Sigmoid colon (tissue), 7 donors: ENCODE data around the gene LRRC49. TPM values are rescaled to one million over a fixed set of nuclear protein-coding genes. Genes with fewer than 3 reads are reported as not detected.
"Not testable (repeated sequence)": the region's sequence is repeated elsewhere in the genome, so short reads cannot be mapped to it uniquely, and the experiment has no call there.

Experiments used
- DNase-seq: peaks from one replicate; pipeline ENCODE4 v3.0.0-alpha.2; 2019
- H3K27ac ChIP-seq, 4 donors: fragments of 200-600 bp; sonication (generic); one replicate each; pipeline ENCODE4 v1.5.1; 2016 to 2019; ENCODE audit warnings: mild to moderate bottlenecking in 1 of 4
- H3K27me3 ChIP-seq, 3 donors: fragments of 200-600 bp; sonication (generic); one replicate each; pipeline ENCODE4 v1.5.1; 2019; ENCODE audit warnings: mild to moderate bottlenecking in 1 of 3
- H3K36me3 ChIP-seq, 4 donors: fragments of 200-600 bp; sonication (generic); one replicate each; pipeline ENCODE4 v1.5.1; 2016 to 2019
- H3K4me1 ChIP-seq, 4 donors: fragments of 200-600 bp; sonication (generic); one replicate each; pipeline ENCODE4 v1.5.1; 2017 to 2019
- H3K4me3 ChIP-seq, 4 donors: fragments of 200-600 bp; sonication (generic); one replicate each; pipeline ENCODE4 v1.5.1; 2017 to 2019; ENCODE audit warnings: mild to moderate bottlenecking in 2 of 4, moderate library complexity in 1 of 4
- H3K9me3 ChIP-seq, 4 donors: fragments of 200-600 bp in 3 of 4; sonication (generic) in 3 of 4; one replicate each; pipeline versions ENCODE4 v1.5.1 to v1.6.1; 2013 to 2019
- CTCF ChIP-seq, 4 experiments: fragments of 450-650 bp in 3 of 4; fragments of 200-600 bp in 1 of 4; IDR thresholded peaks; one replicate each; pipeline ENCODE4 v1.5.1; 2016 to 2019; ENCODE audit warnings: antibody characterized with exemption in 4 of 4, mild to moderate bottlenecking in 3 of 4, moderate library complexity in 2 of 4
- EP300 ChIP-seq, 4 donors: sonication (generic); formaldehyde crosslinking; IDR thresholded peaks; one replicate each; pipeline ENCODE4 v1.6.1; 2017; ENCODE audit warnings: antibody characterized with exemption in 4 of 4
- POLR2A ChIP-seq, 2 donors: fragments of 450-650 bp; IDR thresholded peaks; one replicate each; pipeline ENCODE4 v1.6.1; 2016; ENCODE audit warnings: antibody characterized with exemption in 2 of 2, mild to moderate bottlenecking in 2 of 2, moderate library complexity in 2 of 2
- POLR2AphosphoS5 ChIP-seq, 4 donors: sonication (generic); formaldehyde crosslinking; IDR thresholded peaks; one replicate each; pipeline ENCODE4 v1.6.1; 2017; ENCODE audit warnings: antibody characterized with exemption in 4 of 4
- WGBS, 2 donors: extraction: QIAGEN DNeasy Blood & Tissue Kit; methylation state at CpG; one replicate each; pipeline ENCODE4 v1.1.7; 2013; 5-methylcytosine and 5-hydroxymethylcytosine counted together
- intact Hi-C: fragments of 100-400 bp; cut with DNase I; formaldehyde crosslinking; loops from one replicate; pipeline ENCODE4 v1.15.1; 2023
- polyA plus RNA-seq, 3 donors: library from polyadenylated mRNA; stranded (reverse); fragments of 200-250 nt; gene quantifications; one replicate each; pipeline ENCODE4 v1.2.3, GENCODE V29; 2013
- total RNA-seq, 4 donors: library from RNA; depleted of rRNA; stranded (reverse); fragments of >200 nt; gene quantifications; one replicate each; pipeline ENCODE4 v1.1.0, GENCODE V29; 2016
- donor health status: healthy with polysubstance abuse.
- donor health status: Bipolar disorder and iron deficiency.
- donor health status: healthy.

The LRRC49 gene
- total and polyA plus RNA-seq, 7 donors, result 1.6 to 20.2 (median 10.3) TPM

- no peak for DNase-seq
- intact Hi-C loops, result no loop called here
- no peaks in the 10 kb centered on the region for H3K4me1 ChIP-seq
- no peak overlapping the region for H3K4me3 ChIP-seq
- no peaks in the 10 kb centered on the region for H3K9me3 ChIP-seq
- no peak overlapping the region for H3K27ac ChIP-seq
- no peaks in the 10 kb centered on the region for H3K27me3 ChIP-seq
- H3K36me3 ChIP-seq, result peaks cover 0 to 4% (median 0%) of the 10 kb centered on the region in 4 donors
- TF ChIP-seq CTCF (IDR thresholded peaks at IDR 0.05), result no peak
- TF ChIP-seq POLR2A (IDR thresholded peaks at IDR 0.05), result no peak
- no peak for TF ChIP-seq POLR2AphosphoS5 (IDR thresholded peaks at IDR 0.05)
- no peak for TF ChIP-seq EP300 (IDR thresholded peaks at IDR 0.05)
- 80 to 83% methylated on average over 1 of the region's 1 CpG for WGBS, 2 donors
Measured at GRCh38 chr15:71002316-71002715, 109.7 kb downstream of the LRRC49 start.

GRCh38 chr15:71003319-71003718 lies 110.7 kb downstream of the LRRC49 start:
- Histone ChIP-seq H3K4me1 (no peaks in the 10 kb centered on the region), H3K27me3 (no peaks in the 10 kb centered on the region), H3K9me3 (no peaks in the 10 kb centered on the region), H3K4me3 (no peak overlapping the region), H3K36me3 (peaks cover 0 to 4% (median 0%) of the 10 kb centered on the region in 4 donors), H3K27ac (no peak overlapping the region)
- DNase-seq, result no peak
- intact Hi-C loops, result no loop called here
- no peak for TF ChIP-seq EP300 (IDR thresholded peaks at IDR 0.05)
- TF ChIP-seq POLR2A (IDR thresholded peaks at IDR 0.05), result no peak
- no peak for TF ChIP-seq POLR2AphosphoS5 (IDR thresholded peaks at IDR 0.05)
- TF ChIP-seq CTCF (IDR thresholded peaks at IDR 0.05), result no peak

- H3K27me3 ChIP-seq, H3K36me3 ChIP-seq, H3K4me3 ChIP-seq, H3K4me1 ChIP-seq, DNase-seq, H3K9me3 ChIP-seq, intact Hi-C loops, H3K27ac ChIP-seq: not testable (repeated sequence)
- 97% methylated on average over 4 of the region's 4 CpGs for WGBS, 2 donors
Measured at GRCh38 chr15:71004506-71004905, 111.9 kb downstream of the LRRC49 start.

- H3K9me3 ChIP-seq, result no peaks in the 10 kb centered on the region
- no peak overlapping the region for H3K27ac ChIP-seq
- no peaks in the 10 kb centered on the region for H3K36me3 ChIP-seq
- no peaks in the 10 kb centered on the region for H3K4me1 ChIP-seq
- intact Hi-C loops, result no loop called here
- no peak for DNase-seq
- H3K4me3 ChIP-seq, result no peak overlapping the region
- H3K27me3 ChIP-seq, result no peaks in the 10 kb centered on the region
- TF ChIP-seq CTCF (IDR thresholded peaks at IDR 0.05), result no peak
- TF ChIP-seq EP300 (IDR thresholded peaks at IDR 0.05), result no peak
- WGBS, 2 donors, result 11 to 61% methylated on average over 1 of the region's 1 CpG
Measured at GRCh38 chr15:71005895-71006294, 113.3 kb downstream of the LRRC49 start.

GRCh38 chr15:71008250-71008870 lies 115.7 kb downstream of the LRRC49 start:
- no peak for DNase-seq
- no peaks in the 10 kb centered on the region for H3K4me1 ChIP-seq
- 67 to 71% methylated on average over 2 of the region's 2 CpGs for WGBS, 2 donors
- no peaks in the 10 kb centered on the region for H3K36me3 ChIP-seq
- H3K27me3 ChIP-seq, result no peaks in the 10 kb centered on the region
- no peak overlapping the region for H3K4me3 ChIP-seq
- intact Hi-C loops, result no loop called here
- TF ChIP-seq POLR2A (IDR thresholded peaks at IDR 0.05) (no peak), EP300 (IDR thresholded peaks at IDR 0.05) (no peak), POLR2AphosphoS5 (IDR thresholded peaks at IDR 0.05) (no peak), CTCF (IDR thresholded peaks at IDR 0.05) (no peak)
- no peaks in the 10 kb centered on the region for H3K9me3 ChIP-seq
- no peak overlapping the region for H3K27ac ChIP-seq
